NB4 (cell line): ENCODE data around the gene STARD3NL.
A peak's percentile ranks its signal among the peaks of the same experiment; 100 is the strongest.

Source experiments
- DNase-seq: peaks from one replicate; pipeline ENCODE4 v3.0.0; 2010; ENCODE audit warnings: low read depth
- H3K4me3 ChIP-seq: one replicate; pipeline ENCODE4 v1.5.1; 2011; ENCODE audit warnings: mild to moderate bottlenecking, low read depth, low read length, moderate library complexity
- CTCF ChIP-seq: IDR thresholded peaks from one replicate; pipeline ENCODE4 v1.5.1; 2012; ENCODE audit warnings: low read depth, low read length
- MYC ChIP-seq: IDR thresholded peaks from 2 replicates; pipeline ENCODE4 v1.6.1; 2011; ENCODE audit warnings: low read depth, low read length
- POLR2A ChIP-seq: IDR thresholded peaks from 2 replicates; pipeline ENCODE4 v1.6.1; 2011; ENCODE audit warnings: mild to moderate bottlenecking; ENCODE audit not compliant: insufficient read length; ENCODE audit errors: extremely low read depth
- TF ChIP-seq, protein P1 (sequence below): IDR thresholded peaks from 2 replicates; pipeline ENCODE4 v1.6.1; 2011; ENCODE audit warnings: low read depth, low read length

STARD3NL gene

DNA sequence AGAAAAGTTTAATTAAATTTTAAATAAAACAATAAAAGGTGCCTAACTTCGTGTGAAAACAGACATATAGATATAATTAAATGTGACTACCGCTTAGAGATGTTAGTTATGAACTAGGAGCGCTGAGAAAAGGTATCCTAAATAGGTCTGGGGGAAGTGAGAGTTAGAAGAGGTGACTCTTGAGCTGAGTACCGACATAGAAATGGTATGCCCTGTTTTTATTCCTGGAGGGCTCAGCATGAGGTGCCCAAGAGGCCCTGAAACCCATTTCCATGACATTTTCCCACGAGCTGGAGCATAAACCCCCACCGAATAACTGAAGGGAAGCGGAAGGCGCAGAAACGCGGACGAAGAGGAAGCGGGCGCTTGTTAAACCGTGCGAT, 433 bp upstream of the STARD3NL start:
- no peak for DNase-seq
- peak overlapping the region; percentile 78 for H3K4me3 ChIP-seq
- no peak for TF ChIP-seq POLR2A
- TF ChIP-seq CTCF = no peak
- TF ChIP-seq MYC = no peak
- TF ChIP-seq, protein P1, sequence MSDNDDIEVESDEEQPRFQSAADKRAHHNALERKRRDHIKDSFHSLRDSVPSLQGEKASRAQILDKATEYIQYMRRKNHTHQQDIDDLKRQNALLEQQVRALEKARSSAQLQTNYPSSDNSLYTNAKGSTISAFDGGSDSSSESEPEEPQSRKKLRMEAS = no peak; the same call in 1 of the 2 replicates

DNA sequence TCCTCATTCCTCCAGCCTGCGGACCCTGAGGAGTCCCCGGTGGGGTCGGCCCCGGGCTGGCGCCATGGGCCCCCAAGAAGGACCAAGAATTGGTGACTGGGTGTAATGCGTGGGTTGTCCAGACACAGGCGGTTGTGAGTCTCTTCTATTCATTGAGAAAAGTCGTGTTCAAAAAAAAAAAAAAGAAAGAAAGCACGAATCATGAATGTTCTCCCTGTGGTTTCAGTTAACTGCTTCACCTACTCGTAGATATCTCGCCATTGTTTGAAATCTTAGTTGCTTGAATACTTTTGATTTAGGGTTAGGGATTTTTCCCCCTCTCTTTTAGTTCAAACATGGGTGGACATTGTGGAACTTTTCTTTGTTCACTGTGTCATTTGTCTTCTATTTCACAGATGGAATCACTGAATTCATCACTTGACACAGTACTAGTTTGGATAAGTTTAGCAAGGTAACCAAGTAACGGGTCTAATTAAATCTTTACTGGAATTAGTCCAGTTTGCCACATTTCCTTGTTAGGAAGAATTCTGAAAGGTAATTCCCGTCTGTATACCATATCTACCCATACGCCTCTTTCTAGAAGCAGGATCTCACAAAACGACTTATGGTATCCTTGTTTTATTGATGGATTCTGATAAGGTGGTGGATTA, 775 bp downstream of the STARD3NL start:
- peak overlapping the region; percentile 66 for H3K4me3 ChIP-seq
- TF ChIP-seq MYC (peak; percentile 57; the same call in 1 of the 2 replicates), CTCF (no peak), POLR2A (no peak)
- TF ChIP-seq, protein P1 = 0 out of 2 replicates have a peak, but pooled peaks have one; percentile 27
- DNase-seq = no peak

GRCh38 chr7:38179776-38180226, 1.8 kb downstream of the STARD3NL start:
- DNase-seq = no peak
- H3K4me3 ChIP-seq = peak overlapping the region; percentile 66

DNA sequence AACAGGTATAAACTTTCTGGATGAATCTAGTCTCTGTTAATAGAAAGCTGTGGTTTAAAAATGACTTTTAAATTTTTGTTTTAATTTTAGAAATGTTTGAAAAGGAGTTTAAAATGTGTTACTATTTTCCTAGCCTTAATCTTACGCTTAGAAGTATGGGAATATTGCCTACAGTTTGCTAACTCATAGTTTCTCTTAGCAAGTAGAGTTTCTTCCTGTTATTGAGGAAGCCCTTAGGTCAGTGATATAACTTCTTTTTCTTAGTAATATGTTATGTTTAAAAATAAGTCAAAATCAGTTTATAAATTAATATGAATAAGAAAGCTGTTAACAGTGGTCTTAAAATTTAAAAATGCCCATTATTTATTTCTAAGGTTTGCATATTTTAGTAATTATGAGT, 3.1 kb downstream of the STARD3NL start:
- H3K4me3 ChIP-seq = peak overlapping the region; percentile 66

More at GRCh38 chr7:38179776-38180226, 1.8 kb downstream of the STARD3NL start:
- TF ChIP-seq POLR2A = no peak

GRCh38 chr7:38182450-38182849, 4.4 kb downstream of the STARD3NL start:
- H3K4me3 ChIP-seq = no peak overlapping the region
- no peak for DNase-seq
- TF ChIP-seq MYC = no peak

More for the DNA sequence above, 3.1 kb downstream of the STARD3NL start:
- TF ChIP-seq, protein P1 = no peak
- TF ChIP-seq POLR2A (no peak), MYC (no peak), CTCF (no peak)
- no peak for DNase-seq

- H3K4me3 ChIP-seq = no peak overlapping the region
- TF ChIP-seq CTCF = no peak
- TF ChIP-seq POLR2A = no peak
- TF ChIP-seq MYC = no peak
- DNase-seq = peak; percentile 27
Measured at GRCh38 chr7:38185395-38186307, 7.6 kb downstream of the STARD3NL start.
